DND-41 (cell line): ENCODE results near the gene ZNF334.

Experiments
- ATAC-seq: fragments of 200-7000 bp; cut with Tn5 transposase; 3 replicates; pipeline ENCODE4 v1.9.1; 2021; ENCODE audit warnings: low read depth; ENCODE audit not compliant: insufficient read depth
- DNase-seq: peaks from one replicate; pipeline ENCODE4 v3.0.0-alpha.2; 2020
- H2AFZ ChIP-seq: 2 replicates; pipeline ENCODE4 v1.6.0; 2012; ENCODE audit warnings: low read depth, low read length
- H3K27ac ChIP-seq: 2 replicates; pipeline ENCODE4 v1.5.1; 2012; ENCODE audit warnings: low read length, inconsistent platforms
- H3K27me3 ChIP-seq: fragments of 200-600 bp; sonication (generic); 2 replicates; pipeline ENCODE4 v1.6.0; 2012; ENCODE audit warnings: low read length, mild to moderate bottlenecking, inconsistent platforms; ENCODE audit not compliant: insufficient read depth, poor library complexity
- H3K36me3 ChIP-seq: 2 replicates; pipeline ENCODE4 v1.5.1; 2012; ENCODE audit warnings: low read length, inconsistent platforms; ENCODE audit not compliant: insufficient read depth
- H3K4me1 ChIP-seq: 2 replicates; pipeline ENCODE4 v1.5.1; 2012; ENCODE audit warnings: mild to moderate bottlenecking, low read length; ENCODE audit not compliant: insufficient read depth
- H3K4me2 ChIP-seq: 2 replicates; pipeline ENCODE4 v1.6.0; 2012; ENCODE audit warnings: mild to moderate bottlenecking, moderate library complexity, low read length, inconsistent platforms; ENCODE audit not compliant: insufficient read depth
- H3K4me3 ChIP-seq, 2 experiments: fragments of 200-600 bp in 1 of 2; shearing (Covaris generic) in 1 of 2; 2 replicates each; pipeline ENCODE4 v1.5.1; 2012 to 2016; ENCODE audit warnings: inconsistent platforms in 2 of 2, low read length in 2 of 2, mild to moderate bottlenecking in 2 of 2, low read depth in 1 of 2, moderate library complexity in 1 of 2
- H3K79me2 ChIP-seq: 2 replicates; pipeline ENCODE4 v1.6.0; 2012; ENCODE audit warnings: low read length, inconsistent platforms; ENCODE audit not compliant: insufficient read depth
- H3K9ac ChIP-seq: 2 replicates; pipeline ENCODE4 v1.6.0; 2012; ENCODE audit warnings: low read depth, mild to moderate bottlenecking, inconsistent platforms, low read length, moderate library complexity
- H3K9me3 ChIP-seq: 2 replicates; pipeline ENCODE4 v1.5.1; 2012; ENCODE audit warnings: low read length, moderate library complexity, mild to moderate bottlenecking, inconsistent platforms; ENCODE audit not compliant: insufficient read depth, severe bottlenecking
- H4K20me1 ChIP-seq: 2 replicates; pipeline ENCODE4 v1.6.0; 2012; ENCODE audit warnings: low read length; ENCODE audit not compliant: insufficient read depth
- EZH2 ChIP-seq: IDR thresholded peaks from 3 replicates; pipeline ENCODE4 v1.6.1; 2012; ENCODE audit warnings: borderline replicate concordance, low read depth, mild to moderate bottlenecking, moderate library complexity, low read length, inconsistent platforms; ENCODE audit not compliant: severe bottlenecking
- TF ChIP-seq, protein P1 (sequence below): IDR thresholded peaks from 2 replicates; pipeline ENCODE4 v1.5.1; 2012; ENCODE audit warnings: borderline replicate concordance, low read length, moderate library complexity, mild to moderate bottlenecking; ENCODE audit not compliant: poor library complexity, severe bottlenecking; ENCODE audit errors: extremely low read depth

Gene ZNF334

DNA sequence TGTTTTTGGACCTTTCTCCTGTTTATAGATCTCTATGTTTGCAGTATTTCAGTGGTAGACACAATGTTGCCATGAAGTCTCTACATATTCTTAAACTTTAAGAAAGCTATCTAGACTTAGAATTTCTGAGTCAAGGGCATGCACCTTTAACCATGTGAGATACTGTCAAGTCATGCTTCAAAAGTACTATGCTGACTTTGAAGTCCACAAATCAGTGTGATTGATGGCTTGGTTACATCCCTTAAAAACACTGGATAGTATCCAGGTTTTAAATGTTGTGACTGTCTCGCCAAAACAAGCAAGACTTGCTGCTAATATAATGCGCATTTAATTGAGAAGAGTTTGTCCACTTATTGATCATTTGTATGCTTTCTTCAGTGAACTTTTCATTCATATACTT lies 30.5 kb downstream of the ZNF334 start:
- TF ChIP-seq, protein P1, sequence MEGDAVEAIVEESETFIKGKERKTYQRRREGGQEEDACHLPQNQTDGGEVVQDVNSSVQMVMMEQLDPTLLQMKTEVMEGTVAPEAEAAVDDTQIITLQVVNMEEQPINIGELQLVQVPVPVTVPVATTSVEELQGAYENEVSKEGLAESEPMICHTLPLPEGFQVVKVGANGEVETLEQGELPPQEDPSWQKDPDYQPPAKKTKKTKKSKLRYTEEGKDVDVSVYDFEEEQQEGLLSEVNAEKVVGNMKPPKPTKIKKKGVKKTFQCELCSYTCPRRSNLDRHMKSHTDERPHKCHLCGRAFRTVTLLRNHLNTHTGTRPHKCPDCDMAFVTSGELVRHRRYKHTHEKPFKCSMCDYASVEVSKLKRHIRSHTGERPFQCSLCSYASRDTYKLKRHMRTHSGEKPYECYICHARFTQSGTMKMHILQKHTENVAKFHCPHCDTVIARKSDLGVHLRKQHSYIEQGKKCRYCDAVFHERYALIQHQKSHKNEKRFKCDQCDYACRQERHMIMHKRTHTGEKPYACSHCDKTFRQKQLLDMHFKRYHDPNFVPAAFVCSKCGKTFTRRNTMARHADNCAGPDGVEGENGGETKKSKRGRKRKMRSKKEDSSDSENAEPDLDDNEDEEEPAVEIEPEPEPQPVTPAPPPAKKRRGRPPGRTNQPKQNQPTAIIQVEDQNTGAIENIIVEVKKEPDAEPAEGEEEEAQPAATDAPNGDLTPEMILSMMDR = no peak
- TF ChIP-seq EZH2 = no peak
- Histone ChIP-seq H3K4me2 (no peak overlapping the region), H3K4me1 (no peaks in the 10 kb centered on the region), H3K36me3 (no peaks in the 10 kb centered on the region), H3K4me3 (no peak overlapping the region), H3K9ac (no peak overlapping the region), H3K9me3 (no peaks in the 10 kb centered on the region), H3K79me2 (no peaks in the 10 kb centered on the region), H2AFZ (no peak overlapping the region), H3K27me3 (peaks cover 4% of the 10 kb centered on the region), H3K27ac (no peak overlapping the region), H4K20me1 (no peaks in the 10 kb centered on the region)
- DNase-seq (no peak), ATAC-seq (no peak)

GRCh38 chr20:46477640-46478039 lies 35.7 kb downstream of the ZNF334 start:
- TF ChIP-seq EZH2 = no peak
- TF ChIP-seq, protein P1 = no peak
- Histone ChIP-seq H3K9me3 (no peaks in the 10 kb centered on the region), H3K4me1 (no peaks in the 10 kb centered on the region), H3K27ac (no peak overlapping the region), H3K36me3 (no peaks in the 10 kb centered on the region), H3K4me3 (no peak overlapping the region), H3K4me2 (no peak overlapping the region), H2AFZ (no peak overlapping the region), H4K20me1 (no peaks in the 10 kb centered on the region), H3K79me2 (no peaks in the 10 kb centered on the region), H3K9ac (no peak overlapping the region), H3K27me3 (peaks cover 15% of the 10 kb centered on the region)
- ATAC-seq = no peak
- DNase-seq = no peak

DNA sequence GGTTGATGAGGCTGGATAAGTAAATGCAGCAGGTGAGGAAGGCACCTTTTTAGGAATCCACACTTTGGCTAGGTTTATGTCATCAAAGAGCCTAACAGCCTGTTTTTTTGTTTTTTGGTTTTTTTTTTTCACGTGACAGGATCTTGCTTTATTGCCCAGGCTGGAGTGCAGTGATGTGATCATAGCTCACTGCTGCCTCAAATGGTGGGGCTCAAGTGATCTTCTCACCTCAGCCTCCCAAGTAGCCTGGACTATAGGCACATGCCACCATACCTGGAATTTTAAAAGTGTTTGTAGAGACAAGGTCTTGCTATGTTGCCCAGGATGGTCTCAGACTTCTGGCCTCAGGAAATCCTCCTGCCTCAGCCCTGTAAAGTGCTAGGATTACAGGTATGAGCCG lies 36.1 kb downstream of the ZNF334 start:
- Histone ChIP-seq H3K27ac (no peak overlapping the region), H3K27me3 (peaks cover 20% of the 10 kb centered on the region), H4K20me1 (no peaks in the 10 kb centered on the region), H3K9me3 (no peaks in the 10 kb centered on the region), H3K4me2 (no peak overlapping the region), H3K9ac (no peak overlapping the region), H2AFZ (no peak overlapping the region), H3K79me2 (no peaks in the 10 kb centered on the region), H3K4me1 (no peaks in the 10 kb centered on the region), H3K36me3 (no peaks in the 10 kb centered on the region), H3K4me3 (no peak overlapping the region)
- TF ChIP-seq, protein P1 = no peak
- no peak for TF ChIP-seq EZH2
- DNase-seq (no peak), ATAC-seq (no peak)

- Histone ChIP-seq H3K27ac (no peak overlapping the region), H3K36me3 (no peaks in the 10 kb centered on the region), H3K79me2 (no peaks in the 10 kb centered on the region), H3K4me1 (no peaks in the 10 kb centered on the region), H4K20me1 (no peaks in the 10 kb centered on the region), H3K27me3 (peaks cover 31% of the 10 kb centered on the region), H3K9me3 (no peaks in the 10 kb centered on the region), H3K4me2 (no peak overlapping the region), H3K4me3 (no peak overlapping the region), H3K9ac (no peak overlapping the region), H2AFZ (no peak overlapping the region)
- DNase-seq (no peak), ATAC-seq (no peak)
- TF ChIP-seq, protein P1 = no peak
- no peak for TF ChIP-seq EZH2
Measured at GRCh38 chr20:46468508-46468907, 44.9 kb downstream of the ZNF334 start.
